Thyroid gland (tissue), 4 donors: Measurements from ENCODE around the gene TRAPPC3L. TPM values are rescaled to one million over a fixed set of nuclear protein-coding genes. Genes with fewer than 3 reads are reported as not detected.
A peak's percentile ranks its signal among the peaks of the same experiment; 100 is the strongest.

Experiments
- DNase-seq, 2 donors: peaks; one replicate each; pipeline ENCODE4 v3.0.0-alpha.2; 2019
- H3K27ac ChIP-seq, 3 donors: fragments of 200-600 bp; sonication (generic); 1 replicate in 2 of 3; 2 replicates in 1 of 3; pipeline ENCODE4 v1.5.1; 2016 to 2019; ENCODE audit warnings: mild to moderate bottlenecking in 1 of 3, moderate library complexity in 1 of 3
- H3K27me3 ChIP-seq: fragments of 200-600 bp; sonication (generic); one replicate; pipeline ENCODE4 v1.5.1; 2019
- H3K36me3 ChIP-seq, 2 donors: fragments of 200-600 bp; sonication (generic); one replicate each; pipeline ENCODE4 v1.5.1; 2016 to 2019
- H3K4me1 ChIP-seq, 2 donors: fragments of 200-600 bp; sonication (generic); one replicate each; pipeline ENCODE4 v1.5.1; 2017 to 2019
- H3K4me3 ChIP-seq, 3 donors: fragments of 200-600 bp; sonication (generic); replicated peaks in 1 of 3; 1 replicate in 2 of 3; 2 replicates in 1 of 3; pipeline ENCODE4 v1.5.1; 2016; ENCODE audit warnings: mild to moderate bottlenecking in 1 of 3
- H3K9me3 ChIP-seq: fragments of 200-600 bp; sonication (generic); one replicate; pipeline ENCODE4 v1.5.1; 2017
- POLR2A ChIP-seq, 2 donors: fragments of 450-650 bp; IDR thresholded peaks; one replicate each; pipeline ENCODE4 v1.6.1; 2017; ENCODE audit warnings: antibody characterized with exemption in 2 of 2, mild to moderate bottlenecking in 2 of 2, moderate library complexity in 1 of 2
- WGBS, 2 donors: methylation state at CpG; one replicate each; pipeline ENCODE4 v1.1.5; 2017; 5-methylcytosine and 5-hydroxymethylcytosine counted together
- intact Hi-C: fragments of 100-400 bp; cut with DNase I; formaldehyde crosslinking; loops from one replicate; pipeline ENCODE4 v1.15.1; 2023
- total RNA-seq, 4 donors: library from RNA; depleted of rRNA; stranded (reverse); fragments of >200 nt; gene quantifications; one replicate each; pipeline ENCODE4 v1.2.3, GENCODE V29; 2016
- TF ChIP-seq, protein P1 (sequence below), 6 experiments: fragments of 200-600 bp in 3 of 6; fragments of 450-650 bp in 3 of 6; sonication (generic) in 3 of 6; IDR thresholded peaks; one replicate each; pipeline ENCODE4 v1.5.1; 2016 to 2019; ENCODE audit warnings: antibody characterized with exemption in 6 of 6, mild to moderate bottlenecking in 2 of 6, inconsistent platforms in 1 of 6, moderate library complexity in 1 of 6

The TRAPPC3L gene
- total RNA-seq, 4 donors from 2014 or later: 0.13 to 0.42 TPM; not detected in 2

GRCh38 chr6:116512734-116513133, 32.8 kb downstream of the TRAPPC3L start:
- intact Hi-C loops: no loop called here
- peak overlapping the region in 2 of 3 donors; percentile 69 to 80 for H3K27ac ChIP-seq
- no peak for TF ChIP-seq POLR2A (IDR thresholded peaks at IDR 0.05)
- TF ChIP-seq, protein P1, sequence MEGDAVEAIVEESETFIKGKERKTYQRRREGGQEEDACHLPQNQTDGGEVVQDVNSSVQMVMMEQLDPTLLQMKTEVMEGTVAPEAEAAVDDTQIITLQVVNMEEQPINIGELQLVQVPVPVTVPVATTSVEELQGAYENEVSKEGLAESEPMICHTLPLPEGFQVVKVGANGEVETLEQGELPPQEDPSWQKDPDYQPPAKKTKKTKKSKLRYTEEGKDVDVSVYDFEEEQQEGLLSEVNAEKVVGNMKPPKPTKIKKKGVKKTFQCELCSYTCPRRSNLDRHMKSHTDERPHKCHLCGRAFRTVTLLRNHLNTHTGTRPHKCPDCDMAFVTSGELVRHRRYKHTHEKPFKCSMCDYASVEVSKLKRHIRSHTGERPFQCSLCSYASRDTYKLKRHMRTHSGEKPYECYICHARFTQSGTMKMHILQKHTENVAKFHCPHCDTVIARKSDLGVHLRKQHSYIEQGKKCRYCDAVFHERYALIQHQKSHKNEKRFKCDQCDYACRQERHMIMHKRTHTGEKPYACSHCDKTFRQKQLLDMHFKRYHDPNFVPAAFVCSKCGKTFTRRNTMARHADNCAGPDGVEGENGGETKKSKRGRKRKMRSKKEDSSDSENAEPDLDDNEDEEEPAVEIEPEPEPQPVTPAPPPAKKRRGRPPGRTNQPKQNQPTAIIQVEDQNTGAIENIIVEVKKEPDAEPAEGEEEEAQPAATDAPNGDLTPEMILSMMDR (IDR thresholded peaks at IDR 0.05): no peak
- no peaks in the 10 kb centered on the region for H3K9me3 ChIP-seq
- H3K4me3 ChIP-seq: peak overlapping the region in 1 of 3 donors; percentile 21
- no peaks in the 10 kb centered on the region for H3K27me3 ChIP-seq
- no peaks in the 10 kb centered on the region for H3K4me1 ChIP-seq
- no peak for DNase-seq
- peaks cover 0 to 4% of the 10 kb centered on the region in 2 donors for H3K36me3 ChIP-seq

DNA sequence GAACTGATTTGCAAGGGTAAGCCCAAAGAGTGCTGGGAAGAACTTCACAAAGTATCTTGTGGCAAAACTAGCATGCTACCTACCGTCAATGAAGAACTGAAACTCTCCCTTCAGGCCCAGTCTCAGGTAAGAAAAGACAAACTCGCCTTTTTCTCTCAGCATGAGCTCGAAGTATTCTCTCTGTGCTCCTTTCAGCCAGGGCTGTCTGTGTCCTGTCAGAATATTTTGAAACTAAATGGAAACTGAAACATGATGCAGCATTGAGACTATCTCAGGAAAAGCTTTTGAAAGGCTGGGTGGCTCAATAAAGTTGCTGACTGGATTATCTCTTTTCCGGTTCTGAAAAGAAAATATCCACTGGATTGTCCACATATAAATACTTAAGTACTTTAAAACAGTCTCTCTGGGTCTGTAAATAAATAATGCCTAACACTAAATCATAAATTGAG, 33.3 kb downstream of the TRAPPC3L start:
- H3K27ac ChIP-seq: peak overlapping the region; percentile 0 to 80 (median 69)
- no peaks in the 10 kb centered on the region for H3K9me3 ChIP-seq
- 67 to 68% methylated on average over 4 of the region's 4 CpGs for WGBS, 2 donors
- no peaks in the 10 kb centered on the region for H3K27me3 ChIP-seq
- no peak for DNase-seq
- no peaks in the 10 kb centered on the region for H3K4me1 ChIP-seq
- TF ChIP-seq POLR2A (IDR thresholded peaks at IDR 0.05): no peak
- TF ChIP-seq, protein P1 (IDR thresholded peaks at IDR 0.05): no peak
- intact Hi-C loops: no loop called here
- H3K36me3 ChIP-seq: peaks cover 0 to 3% of the 10 kb centered on the region in 2 donors
- peak overlapping the region in 1 of 3 donors; percentile 21 for H3K4me3 ChIP-seq

GRCh38 chr6:116511424-116512110, 33.9 kb downstream of the TRAPPC3L start, which contains the start of gene CALHM5:
TSS of gene CALHM5 (plus strand) at chr6:116511639. CDS start at chr6:116511697, 58 bp downstream.
- peak in 1 of 2 donors; percentile 5 for DNase-seq
- peak within 1 kb of the TSS; percentile 0 to 80 (median 69) for H3K27ac ChIP-seq
- 55 to 57% methylated on average over 10 of the region's 10 CpGs for WGBS, 2 donors
- H3K27me3 ChIP-seq: no peaks in the 10 kb centered on the region
- intact Hi-C loops: no loop called here
- no peaks in the 10 kb centered on the region for H3K36me3 ChIP-seq
- H3K4me3 ChIP-seq: peak within 1 kb of the TSS in 1 of 3 donors; percentile 21
- no peaks in the 10 kb centered on the region for H3K4me1 ChIP-seq
- peak in 1 of 2 donors; percentile 9 for TF ChIP-seq POLR2A (IDR thresholded peaks at IDR 0.05)
- TF ChIP-seq, protein P1 (IDR thresholded peaks at IDR 0.05): peak in 4 of 6 experiments; percentile 17 to 37 (median 24)
- no peaks in the 10 kb centered on the region for H3K9me3 ChIP-seq

- no peaks in the 10 kb centered on the region for H3K4me1 ChIP-seq
- H3K4me3 ChIP-seq: no peak overlapping the region
- H3K27ac ChIP-seq: no peak overlapping the region
- intact Hi-C loops: no loop called here
- no peaks in the 10 kb centered on the region for H3K36me3 ChIP-seq
- no peaks in the 10 kb centered on the region for H3K27me3 ChIP-seq
- no peak for DNase-seq
- no peaks in the 10 kb centered on the region for H3K9me3 ChIP-seq
- TF ChIP-seq, protein P1 (IDR thresholded peaks at IDR 0.05): no peak
- no peak for TF ChIP-seq POLR2A (IDR thresholded peaks at IDR 0.05)
Observed at GRCh38 chr6:116508527-116508926, 37.0 kb downstream of the TRAPPC3L start.

DNA sequence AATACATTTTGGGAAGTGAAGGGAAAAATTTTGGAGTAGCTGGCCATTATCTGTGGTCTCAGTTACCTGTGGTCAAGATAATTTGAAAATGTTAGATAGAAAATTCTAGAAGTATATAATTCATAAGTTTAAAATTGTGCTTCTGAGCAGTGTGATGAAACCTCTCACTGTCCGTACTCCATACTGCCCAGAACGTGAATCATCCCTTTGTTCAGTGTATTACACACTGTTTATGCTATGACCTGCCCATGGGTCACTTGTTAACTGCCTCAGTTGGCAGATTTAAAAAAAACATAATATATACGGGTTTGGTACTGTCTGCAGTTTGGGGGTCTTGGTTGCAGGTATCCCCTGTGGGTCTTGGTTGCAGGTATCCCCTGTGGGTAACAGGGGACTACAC, 38.2 kb downstream of the TRAPPC3L start:
- DNase-seq: no peak
- Histone ChIP-seq H3K36me3 (no peaks in the 10 kb centered on the region), H3K4me3 (no peak overlapping the region), H3K27me3 (no peaks in the 10 kb centered on the region), H3K9me3 (no peaks in the 10 kb centered on the region), H3K27ac (no peak overlapping the region), H3K4me1 (no peaks in the 10 kb centered on the region)
- no peak for TF ChIP-seq POLR2A (IDR thresholded peaks at IDR 0.05)
- TF ChIP-seq, protein P1 (IDR thresholded peaks at IDR 0.05): no peak
- WGBS, 2 donors: 82 to 88% methylated on average over 3 of the region's 3 CpGs
- intact Hi-C loops: no loop called here
